ENCODE results near the gene TNIK.

TNIK gene

GRCh38 chr3:171190668-171191067, 269.5 kb downstream of the TNIK start:
- no peak for DNase-seq (ENCODE audit: low read depth in 2 of 2)

- DNase-seq (ENCODE audit: low read depth in 2 of 2), result no peak
Measured at GRCh38 chr3:171189394-171190080, 270.7 kb downstream of the TNIK start.

GRCh38 chr3:171187706-171188290, 272.4 kb downstream of the TNIK start:
- DNase-seq (ENCODE audit: low read depth in 2 of 2), result no peak

GRCh38 chr3:171186817-171187500, 273.2 kb downstream of the TNIK start:
- DNase-seq (ENCODE audit: low read depth in 2 of 2), result peak; percentile 40 to 44

GRCh38 chr3:171186383-171186782, 273.8 kb downstream of the TNIK start:
- DNase-seq (ENCODE audit: low read depth in 2 of 2), result no peak

GRCh38 chr3:171185959-171186358, 274.2 kb downstream of the TNIK start:
- DNase-seq (ENCODE audit: low read depth in 2 of 2), result no peak

GRCh38 chr3:171184372-171184771, 275.8 kb downstream of the TNIK start:
- no peak for DNase-seq (ENCODE audit: low read depth in 2 of 2)

- no peak for DNase-seq (ENCODE audit: low read depth in 2 of 2)
Measured at GRCh38 chr3:171183042-171183441, 277.2 kb downstream of the TNIK start.

- no peak for DNase-seq (ENCODE audit: low read depth in 2 of 2)
Measured at GRCh38 chr3:171181907-171182690, 278.1 kb downstream of the TNIK start.

GRCh38 chr3:171178714-171179113, 281.5 kb downstream of the TNIK start:
- DNase-seq (ENCODE audit: low read depth in 2 of 2), result no peak

- no peak for DNase-seq (ENCODE audit: low read depth in 2 of 2)
Measured at GRCh38 chr3:171177553-171177952, 282.7 kb downstream of the TNIK start.

GRCh38 chr3:171177056-171177455, 283.1 kb downstream of the TNIK start:
- no peak for DNase-seq (ENCODE audit: low read depth in 2 of 2)

- DNase-seq (ENCODE audit: low read depth in 2 of 2), result no peak
Measured at GRCh38 chr3:171176244-171176933, 283.8 kb downstream of the TNIK start.

GRCh38 chr3:171175741-171176234, 284.4 kb downstream of the TNIK start:
- DNase-seq (ENCODE audit: low read depth in 2 of 2), result no peak

GRCh38 chr3:171173736-171174135, 286.5 kb downstream of the TNIK start:
- no peak for DNase-seq (ENCODE audit: low read depth in 2 of 2)

GRCh38 chr3:171172070-171172469, 288.1 kb downstream of the TNIK start:
- no peak for DNase-seq (ENCODE audit: low read depth in 2 of 2)

- DNase-seq (ENCODE audit: low read depth in 2 of 2), result no peak
Measured at GRCh38 chr3:171169866-171170265, 290.3 kb downstream of the TNIK start.

GRCh38 chr3:171169443-171169842, 290.8 kb downstream of the TNIK start:
- DNase-seq (ENCODE audit: low read depth in 2 of 2), result no peak

- DNase-seq (ENCODE audit: low read depth in 2 of 2), result no peak
Measured at GRCh38 chr3:171168551-171168950, 291.7 kb downstream of the TNIK start.

GRCh38 chr3:171168086-171168485, 292.1 kb downstream of the TNIK start:
- DNase-seq (ENCODE audit: low read depth in 2 of 2), result no peak

GRCh38 chr3:171165983-171166382, 294.2 kb downstream of the TNIK start:
- no peak for DNase-seq (ENCODE audit: low read depth in 2 of 2)
